Smooth muscle cell (in vitro differentiated cells): ENCODE measurements around the gene SLC29A3. TPM values are rescaled to one million over a fixed set of nuclear protein-coding genes. Genes with fewer than 3 reads are reported as not detected.

Source experiments
- DNase-seq: peaks from one replicate; lab custom pipeline; 2025; ENCODE audit not compliant: unreplicated experiment; lab: John Stamatoyannopoulos, UW
- H2AFZ ChIP-seq: fragments of 200-600 bp; sonication (generic); 2 replicates; pipeline ENCODE4 v1.6.0; 2016; ENCODE audit warnings: antibody characterized with exemption, low read depth, mild to moderate bottlenecking
- H3F3A ChIP-seq: fragments of 200-600 bp; sonication (generic); 2 replicates; pipeline ENCODE4 v1.6.0; 2017; ENCODE audit warnings: antibody characterized with exemption, low read depth
- H3K27ac ChIP-seq: fragments of 200-600 bp; sonication (generic); 2 replicates; pipeline ENCODE4 v1.5.1; 2016; ENCODE audit warnings: low read depth, mild to moderate bottlenecking
- H3K27me3 ChIP-seq: fragments of 200-600 bp; sonication (generic); 2 replicates; pipeline ENCODE4 v1.6.1; 2016; ENCODE audit warnings: low read depth, mild to moderate bottlenecking
- H3K36me3 ChIP-seq: fragments of 200-600 bp; sonication (generic); 2 replicates; pipeline ENCODE4 v1.5.1; 2016; ENCODE audit warnings: low read depth
- H3K4me1 ChIP-seq: fragments of 200-600 bp; sonication (generic); 2 replicates; pipeline ENCODE4 v1.5.1; 2016; ENCODE audit warnings: low read depth
- H3K4me2 ChIP-seq: fragments of 200-600 bp; sonication (generic); 2 replicates; pipeline ENCODE4 v1.6.0; 2016; ENCODE audit warnings: mild to moderate bottlenecking
- H3K4me3 ChIP-seq: fragments of 200-600 bp; sonication (generic); 2 replicates; pipeline ENCODE4 v1.5.1; 2016; ENCODE audit warnings: mild to moderate bottlenecking
- H3K79me2 ChIP-seq: fragments of 200-600 bp; sonication (generic); 2 replicates; pipeline ENCODE4 v1.6.0; 2016; ENCODE audit warnings: low read depth, mild to moderate bottlenecking
- H3K9ac ChIP-seq: fragments of 200-600 bp; sonication (generic); 2 replicates; pipeline ENCODE4 v1.6.0; 2016; ENCODE audit warnings: low read depth
- H3K9me3 ChIP-seq: fragments of 200-600 bp; sonication (generic); replicated peaks from 2 replicates; pipeline ENCODE4 v1.5.1; 2016; ENCODE audit warnings: low read depth
- H4K20me1 ChIP-seq: fragments of 200-600 bp; sonication (generic); 2 replicates; pipeline ENCODE4 v1.6.0; 2016; ENCODE audit warnings: low read depth
- WGBS: methylation state at CpG from one replicate; pipeline ENCODE4 v1.1.7; 2016; ENCODE audit warnings: low lambda C conversion rate; 5-methylcytosine and 5-hydroxymethylcytosine counted together
- polyA plus RNA-seq: library from polyadenylated mRNA; unstranded; fragments of >200 nt; fragmentation: Nextera tagmentation; extraction: Ambion mirVana; gene quantifications from 2 replicates; pipeline ENCODE4 v1.2.1, GENCODE V29; 2016
- total RNA-seq: library from RNA; depleted of rRNA; stranded (reverse); fragments of >200 nt; gene quantifications from 2 replicates; pipeline ENCODE4 v1.2.3, GENCODE V29; 2014
- TF ChIP-seq, protein P1 (sequence below): fragments of 200-600 bp; sonication (generic); IDR thresholded peaks from 2 replicates; pipeline ENCODE4 v1.5.1; 2017; ENCODE audit warnings: borderline replicate concordance, mild to moderate bottlenecking, antibody characterized with exemption; ENCODE audit not compliant: insufficient read depth, poor library complexity, severe bottlenecking

The SLC29A3 gene
- total and polyA plus RNA-seq, 2 experiments from 2014 or later, result 2.9 to 4.8 TPM

- no peak overlapping the region for H3K4me2 ChIP-seq
- H3K27me3 ChIP-seq, result no peaks in the 10 kb centered on the region
- H4K20me1 ChIP-seq, result peaks cover 100% of the 10 kb centered on the region
- H2AFZ ChIP-seq, result no peak overlapping the region
- no peaks in the 10 kb centered on the region for H3K9me3 ChIP-seq
- no peak for DNase-seq
- H3F3A ChIP-seq, result no peaks in the 10 kb centered on the region
- no peak overlapping the region for H3K4me3 ChIP-seq
- TF ChIP-seq, protein P1, sequence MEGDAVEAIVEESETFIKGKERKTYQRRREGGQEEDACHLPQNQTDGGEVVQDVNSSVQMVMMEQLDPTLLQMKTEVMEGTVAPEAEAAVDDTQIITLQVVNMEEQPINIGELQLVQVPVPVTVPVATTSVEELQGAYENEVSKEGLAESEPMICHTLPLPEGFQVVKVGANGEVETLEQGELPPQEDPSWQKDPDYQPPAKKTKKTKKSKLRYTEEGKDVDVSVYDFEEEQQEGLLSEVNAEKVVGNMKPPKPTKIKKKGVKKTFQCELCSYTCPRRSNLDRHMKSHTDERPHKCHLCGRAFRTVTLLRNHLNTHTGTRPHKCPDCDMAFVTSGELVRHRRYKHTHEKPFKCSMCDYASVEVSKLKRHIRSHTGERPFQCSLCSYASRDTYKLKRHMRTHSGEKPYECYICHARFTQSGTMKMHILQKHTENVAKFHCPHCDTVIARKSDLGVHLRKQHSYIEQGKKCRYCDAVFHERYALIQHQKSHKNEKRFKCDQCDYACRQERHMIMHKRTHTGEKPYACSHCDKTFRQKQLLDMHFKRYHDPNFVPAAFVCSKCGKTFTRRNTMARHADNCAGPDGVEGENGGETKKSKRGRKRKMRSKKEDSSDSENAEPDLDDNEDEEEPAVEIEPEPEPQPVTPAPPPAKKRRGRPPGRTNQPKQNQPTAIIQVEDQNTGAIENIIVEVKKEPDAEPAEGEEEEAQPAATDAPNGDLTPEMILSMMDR, result no peak
- no peak overlapping the region for H3K9ac ChIP-seq
- H3K27ac ChIP-seq, result no peak overlapping the region
- peaks cover 68% of the 10 kb centered on the region for H3K79me2 ChIP-seq
- 93% methylated on average over 10 of the region's 10 CpGs for WGBS
- no peaks in the 10 kb centered on the region for H3K4me1 ChIP-seq
- no peaks in the 10 kb centered on the region for H3K36me3 ChIP-seq
These were observed 35.2 kb upstream of the SLC29A3 start for GRCh38 chr10:71283876-71284275.

DNA sequence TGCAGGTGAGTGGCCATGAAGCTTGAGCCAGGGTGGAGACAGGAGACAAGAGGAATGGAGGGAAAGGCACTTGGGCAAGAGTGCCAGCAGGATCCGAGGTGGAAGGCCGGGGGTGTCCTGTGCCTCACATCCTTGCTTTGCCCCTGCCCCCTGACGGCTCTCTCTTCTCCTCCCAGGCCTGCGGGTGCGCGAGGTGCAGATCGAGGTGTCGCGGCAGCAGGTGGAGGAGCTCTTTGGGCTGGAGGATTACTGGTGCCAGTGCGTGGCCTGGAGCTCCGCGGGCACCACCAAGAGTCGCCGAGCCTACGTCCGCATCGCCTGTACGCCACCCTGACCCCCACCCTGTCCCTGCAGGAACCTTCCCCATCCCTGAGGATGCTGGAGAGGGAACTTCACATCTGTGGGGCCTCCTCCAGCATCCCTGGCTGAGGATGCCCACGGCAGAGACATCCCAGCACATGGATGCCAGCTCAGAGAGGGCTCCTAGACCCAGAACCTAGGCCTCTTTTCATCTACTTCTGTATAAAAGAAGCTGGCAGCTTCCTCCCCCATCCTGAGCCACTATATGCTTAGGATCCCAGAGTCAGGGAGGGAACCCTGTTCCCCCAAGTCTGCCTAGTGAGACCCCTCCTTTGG is 34.4 kb upstream of the SLC29A3 start:
- Histone ChIP-seq H3K9me3 (no peaks in the 10 kb centered on the region), H3K27me3 (no peaks in the 10 kb centered on the region), H3K4me2 (no peak overlapping the region), H3F3A (no peaks in the 10 kb centered on the region), H3K27ac (no peak overlapping the region), H3K79me2 (peaks cover 61% of the 10 kb centered on the region), H3K4me1 (no peaks in the 10 kb centered on the region), H3K4me3 (no peak overlapping the region), H4K20me1 (peaks cover 100% of the 10 kb centered on the region), H3K9ac (no peak overlapping the region), H3K36me3 (no peaks in the 10 kb centered on the region), H2AFZ (no peak overlapping the region)
- WGBS, result 90% methylated on average over 17 of the region's 19 CpGs
- no peak for DNase-seq
- TF ChIP-seq, protein P1, result no peak

DNA sequence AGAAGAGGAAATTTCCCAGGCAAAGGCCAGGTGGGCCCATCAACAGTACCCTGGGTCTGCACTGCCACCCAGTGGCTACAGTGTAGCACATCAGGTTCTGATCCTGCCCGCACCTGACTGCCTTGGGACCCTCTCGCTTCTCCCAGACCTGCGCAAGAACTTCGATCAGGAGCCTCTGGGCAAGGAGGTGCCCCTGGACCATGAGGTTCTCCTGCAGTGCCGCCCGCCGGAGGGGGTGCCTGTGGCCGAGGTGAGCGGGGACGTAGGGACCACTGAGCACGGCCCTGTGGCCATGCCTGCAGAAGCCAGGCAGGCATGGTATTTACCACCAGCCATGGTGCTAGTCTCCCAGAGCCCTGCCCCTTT is 33.9 kb upstream of the SLC29A3 start:
- H3K4me2 ChIP-seq, result no peak overlapping the region
- H3K4me1 ChIP-seq, result no peaks in the 10 kb centered on the region
- WGBS, result 80% methylated on average over 11 of the region's 11 CpGs
- H3K9ac ChIP-seq, result no peak overlapping the region
- no peak overlapping the region for H3K4me3 ChIP-seq
- H3K27me3 ChIP-seq, result no peaks in the 10 kb centered on the region
- peaks cover 56% of the 10 kb centered on the region for H3K79me2 ChIP-seq
- TF ChIP-seq, protein P1, result peak; percentile 55
- H3K27ac ChIP-seq, result no peak overlapping the region
- no peaks in the 10 kb centered on the region for H3F3A ChIP-seq
- H3K36me3 ChIP-seq, result no peaks in the 10 kb centered on the region
- H4K20me1 ChIP-seq, result peaks cover 100% of the 10 kb centered on the region
- no peak overlapping the region for H2AFZ ChIP-seq
- no peaks in the 10 kb centered on the region for H3K9me3 ChIP-seq
- no peak for DNase-seq

DNA sequence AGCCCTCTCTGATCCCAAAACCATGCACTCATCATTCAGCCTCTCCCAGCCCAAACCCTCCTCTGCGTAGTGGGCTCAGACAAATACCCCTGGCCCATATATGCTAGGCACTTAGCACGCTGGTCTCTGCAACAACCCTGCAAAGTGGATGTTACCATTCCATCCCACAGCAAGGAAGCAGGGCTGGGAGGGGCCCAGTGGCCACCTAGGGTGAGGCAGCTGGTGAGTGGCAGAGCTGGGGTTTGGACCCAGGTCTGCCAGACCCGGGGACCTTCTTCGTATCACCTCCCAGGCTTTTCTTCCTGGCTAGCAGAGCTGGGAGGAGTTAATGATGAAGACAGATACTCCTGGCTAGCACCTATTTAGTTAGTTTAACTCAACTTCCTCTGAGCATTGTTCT is 33.1 kb upstream of the SLC29A3 start:
- peaks cover 100% of the 10 kb centered on the region for H4K20me1 ChIP-seq
- WGBS, result 97% methylated on average over 4 of the region's 4 CpGs
- no peak overlapping the region for H3K9ac ChIP-seq
- TF ChIP-seq, protein P1, result no peak
- no peak for DNase-seq
- no peaks in the 10 kb centered on the region for H3K27me3 ChIP-seq
- H3K79me2 ChIP-seq, result peaks cover 47% of the 10 kb centered on the region
- no peaks in the 10 kb centered on the region for H3K4me1 ChIP-seq
- H3K36me3 ChIP-seq, result no peaks in the 10 kb centered on the region
- H3K4me3 ChIP-seq, result no peak overlapping the region
- H3K4me2 ChIP-seq, result no peak overlapping the region
- no peak overlapping the region for H2AFZ ChIP-seq
- H3K9me3 ChIP-seq, result no peaks in the 10 kb centered on the region
- no peak overlapping the region for H3K27ac ChIP-seq
- no peaks in the 10 kb centered on the region for H3F3A ChIP-seq
